ENCODE measurements around the gene SMC1A. TPM values are rescaled to one million over a fixed set of nuclear protein-coding genes. Genes with fewer than 3 reads are reported as not detected.
"Not testable (repeated sequence)": the region's sequence is repeated elsewhere in the genome, so short reads cannot be mapped to it uniquely, and the experiment has no call there.

SMC1A gene
- total RNA-seq, 6 donors from 2014 or later: 27.2 to 49.3 (median 42.5) TPM

DNA sequence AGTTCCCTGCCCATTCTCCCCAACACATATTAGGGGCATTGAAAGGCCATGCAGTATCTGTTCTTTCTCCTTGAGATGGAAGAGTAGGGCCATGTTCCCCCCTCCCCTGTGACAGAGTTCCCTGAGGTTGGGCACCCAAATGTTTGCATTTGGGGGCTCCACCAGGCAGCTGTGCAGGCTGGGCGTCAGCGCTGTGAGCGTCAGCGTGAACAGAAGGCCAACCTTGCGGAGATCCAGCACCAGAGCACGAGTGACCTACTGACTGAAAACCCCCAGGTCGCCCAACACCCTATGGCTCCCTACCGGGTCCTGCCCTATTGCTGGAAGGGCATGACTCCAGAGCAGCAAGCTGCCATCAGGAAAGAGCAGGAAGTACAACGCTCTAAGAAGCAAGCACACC, 7.8 kb upstream of the SMC1A start:
- H3K9me3 ChIP-seq: no peaks in the 10 kb centered on the region
- no peak overlapping the region for H3K4me3 ChIP-seq
- DNase-seq (no peak), ATAC-seq (ENCODE audit: low FRiP score in 2 of 2) (no peak)
- no peaks in the 10 kb centered on the region for H3K27me3 ChIP-seq
- H3K4me1 ChIP-seq: peaks cover 0 to 11% (median 2%) of the 10 kb centered on the region in 4 donors
- H3K27ac ChIP-seq: no peak overlapping the region
- H3K36me3 ChIP-seq: peaks cover 0 to 22% (median 11%) of the 10 kb centered on the region in 4 donors
- TF ChIP-seq CTCF (IDR thresholded peaks at IDR 0.05) (no peak), POLR2AphosphoS5 (IDR thresholded peaks at IDR 0.05) (no peak), POLR2A (IDR thresholded peaks at IDR 0.05) (no peak)
- WGBS, 2 donors: 93 to 100% methylated on average over 1 to 9 of the region's 9 CpGs

GRCh38 chrX:53429755-53430154, 7.3 kb upstream of the SMC1A start:
- no peak for ATAC-seq (ENCODE audit: low FRiP score in 2 of 2)
- 85 to 93% methylated on average over 7 to 8 of the region's 8 CpGs for WGBS, 2 donors
- Histone ChIP-seq H3K27ac (no peak overlapping the region), H3K9me3 (no peaks in the 10 kb centered on the region), H3K36me3 (peaks cover 0 to 22% (median 11%) of the 10 kb centered on the region in 4 donors), H3K4me3 (no peak overlapping the region), H3K4me1 (peaks cover 0 to 11% (median 2%) of the 10 kb centered on the region in 4 donors), H3K27me3 (no peaks in the 10 kb centered on the region)
- no peak for DNase-seq
- TF ChIP-seq EP300 (IDR thresholded peaks at IDR 0.05) (no peak), CTCF (IDR thresholded peaks at IDR 0.05) (no peak), POLR2AphosphoS5 (IDR thresholded peaks at IDR 0.05) (no peak), POLR2A (IDR thresholded peaks at IDR 0.05) (no peak)

GRCh38 chrX:53422861-53423306, 430 bp upstream of the SMC1A start, which contains the start of gene RIBC1:
RIBC1 (plus strand) TSS chrX:53422873; CDS start chrX:53426277, 3,404 bp downstream.
- H3K27me3 ChIP-seq: no peaks in the 10 kb centered on the region
- 8 to 33% methylated on average over 3 to 17 of the region's 17 CpGs for WGBS, 2 donors
- H3K4me1 ChIP-seq: peaks cover 9 to 28% (median 11%) of the 10 kb centered on the region in 4 donors
- H3K36me3 ChIP-seq: no peaks in the 10 kb centered on the region
- DNase-seq (no peak), ATAC-seq (ENCODE audit: low FRiP score in 2 of 2) (peak; percentile 35 to 38)
- peak within 1 kb of the TSS; percentile 92 to 96 (median 94) for H3K27ac ChIP-seq
- H3K9me3 ChIP-seq: no peaks in the 10 kb centered on the region
- TF ChIP-seq POLR2AphosphoS5 (IDR thresholded peaks at IDR 0.05) (no peak), POLR2A (IDR thresholded peaks at IDR 0.05) (no peak), CTCF (IDR thresholded peaks at IDR 0.05) (no peak), EP300 (IDR thresholded peaks at IDR 0.05) (no peak)
- H3K4me3 ChIP-seq: peak within 1 kb of the TSS; percentile 69 to 79 (median 73)

DNA sequence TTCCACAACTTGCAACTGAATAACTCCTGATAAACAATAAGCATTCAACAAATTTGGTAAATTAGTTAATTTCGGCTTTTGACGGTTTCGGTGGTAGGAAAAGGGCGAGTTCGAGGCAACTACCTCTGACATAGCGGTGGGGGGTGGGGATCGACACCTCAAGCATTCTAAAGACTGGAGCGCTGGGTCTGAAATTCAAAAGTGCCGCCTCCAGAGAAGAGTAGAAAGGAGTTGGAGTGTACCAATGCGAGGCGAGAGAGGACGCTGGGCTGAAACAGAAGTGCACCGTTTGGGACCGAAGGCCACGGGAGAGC, 725 bp downstream of the SMC1A start:
- H3K27me3 ChIP-seq: no peaks in the 10 kb centered on the region
- 2 to 6% methylated on average over 9 to 15 of the region's 15 CpGs for WGBS, 2 donors
- H3K4me1 ChIP-seq: peaks cover 9 to 28% (median 11%) of the 10 kb centered on the region in 4 donors
- peak overlapping the region; percentile 92 to 96 (median 94) for H3K27ac ChIP-seq
- peak overlapping the region; percentile 69 to 79 (median 73) for H3K4me3 ChIP-seq
- TF ChIP-seq EP300 (IDR thresholded peaks at IDR 0.05): no peak
- TF ChIP-seq CTCF (IDR thresholded peaks at IDR 0.05): no peak
- TF ChIP-seq POLR2A (IDR thresholded peaks at IDR 0.05): no peak
- no peak for TF ChIP-seq POLR2AphosphoS5 (IDR thresholded peaks at IDR 0.05)
- H3K36me3 ChIP-seq: peaks cover 0 to 3% (median 0%) of the 10 kb centered on the region in 4 donors
- H3K9me3 ChIP-seq: no peaks in the 10 kb centered on the region
- no peak for DNase-seq
- peak; percentile 34 to 49 for ATAC-seq (ENCODE audit: low FRiP score in 2 of 2)

DNA sequence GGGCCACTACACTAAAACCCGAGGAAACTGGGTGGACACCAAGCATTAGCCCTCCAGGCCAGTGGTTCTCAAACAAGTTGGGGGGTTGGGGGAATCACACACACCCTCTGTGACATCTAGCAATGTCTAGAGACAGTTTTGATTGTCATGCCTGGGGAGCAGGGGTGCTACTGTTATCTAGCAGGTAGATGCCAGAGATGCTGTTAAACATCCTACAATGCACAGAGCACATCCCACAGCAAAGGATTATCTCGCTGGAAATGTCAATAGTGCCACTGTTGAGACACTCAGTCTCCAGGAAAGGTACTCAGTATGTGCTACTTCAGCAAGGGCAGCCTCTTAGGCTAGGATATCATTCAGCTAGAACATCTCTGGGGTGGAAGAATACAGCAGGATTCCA, 1.3 kb downstream of the SMC1A start:
- ATAC-seq (ENCODE audit: low FRiP score in 2 of 2) (no peak), DNase-seq (no peak)
- peaks cover 0 to 3% (median 0%) of the 10 kb centered on the region in 4 donors for H3K36me3 ChIP-seq
- peaks cover 9 to 28% (median 11%) of the 10 kb centered on the region in 4 donors for H3K4me1 ChIP-seq
- no peaks in the 10 kb centered on the region for H3K27me3 ChIP-seq
- no peaks in the 10 kb centered on the region for H3K9me3 ChIP-seq
- TF ChIP-seq POLR2AphosphoS5 (IDR thresholded peaks at IDR 0.05) (no peak), CTCF (IDR thresholded peaks at IDR 0.05) (no peak), EP300 (IDR thresholded peaks at IDR 0.05) (no peak), POLR2A (IDR thresholded peaks at IDR 0.05) (no peak)
- H3K4me3 ChIP-seq: peak overlapping the region in 2 of 4 donors; percentile 69 to 79
- H3K27ac ChIP-seq: peak overlapping the region in 1 of 4 donors; percentile 95
- 22 to 44% methylated on average over 1 to 2 of the region's 2 CpGs for WGBS, 2 donors

- not testable (repeated sequence) for H3K36me3 ChIP-seq; ATAC-seq (ENCODE audit: low FRiP score in 2 of 2); H3K9me3 ChIP-seq; H3K27ac ChIP-seq; H3K4me3 ChIP-seq; DNase-seq; H3K27me3 ChIP-seq
- 88 to 97% methylated on average over 1 to 3 of the region's 3 CpGs for WGBS, 2 donors
- H3K4me1 ChIP-seq: peaks cover 9 to 28% (median 11%) of the 10 kb centered on the region in 4 donors
These were observed 2.1 kb downstream of the SMC1A start for GRCh38 chrX:53420351-53420750.
